Stimulated activated CD4-positive, alpha-beta T cell treated with anti-CD3 and anti-CD28 coated beads, Interleukin-1b, Interleukin-23, amount 100 ng/mL, for 4 hours (primary cell): Measurements from ENCODE around the gene PZP.

Experiments
- DNase-seq, 2 donors: peaks; one replicate each; pipeline ENCODE4 v3.0.0-alpha.2; 2020; ENCODE audit warnings: low read depth in 2 of 2

The PZP gene

DNA sequence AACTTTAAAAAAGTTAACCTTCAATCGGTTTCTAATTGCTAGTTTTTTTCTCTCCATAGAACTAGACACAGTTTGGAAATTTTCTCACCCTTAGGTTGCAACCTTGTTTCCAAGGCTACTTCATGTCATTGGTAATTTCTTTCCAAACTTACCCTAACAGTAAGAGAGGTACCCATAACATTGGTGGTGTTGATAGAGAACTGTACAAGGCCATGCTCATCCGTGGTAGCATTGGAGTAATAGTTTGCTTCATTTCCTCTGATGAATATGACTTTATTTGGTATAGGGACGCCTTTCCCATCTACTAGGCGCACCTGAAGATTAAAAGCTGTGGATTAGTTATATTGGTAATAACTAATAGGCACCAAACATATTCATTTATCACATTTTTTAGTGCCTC is 104.1 kb downstream of the PZP start:
- no peak for DNase-seq

DNA sequence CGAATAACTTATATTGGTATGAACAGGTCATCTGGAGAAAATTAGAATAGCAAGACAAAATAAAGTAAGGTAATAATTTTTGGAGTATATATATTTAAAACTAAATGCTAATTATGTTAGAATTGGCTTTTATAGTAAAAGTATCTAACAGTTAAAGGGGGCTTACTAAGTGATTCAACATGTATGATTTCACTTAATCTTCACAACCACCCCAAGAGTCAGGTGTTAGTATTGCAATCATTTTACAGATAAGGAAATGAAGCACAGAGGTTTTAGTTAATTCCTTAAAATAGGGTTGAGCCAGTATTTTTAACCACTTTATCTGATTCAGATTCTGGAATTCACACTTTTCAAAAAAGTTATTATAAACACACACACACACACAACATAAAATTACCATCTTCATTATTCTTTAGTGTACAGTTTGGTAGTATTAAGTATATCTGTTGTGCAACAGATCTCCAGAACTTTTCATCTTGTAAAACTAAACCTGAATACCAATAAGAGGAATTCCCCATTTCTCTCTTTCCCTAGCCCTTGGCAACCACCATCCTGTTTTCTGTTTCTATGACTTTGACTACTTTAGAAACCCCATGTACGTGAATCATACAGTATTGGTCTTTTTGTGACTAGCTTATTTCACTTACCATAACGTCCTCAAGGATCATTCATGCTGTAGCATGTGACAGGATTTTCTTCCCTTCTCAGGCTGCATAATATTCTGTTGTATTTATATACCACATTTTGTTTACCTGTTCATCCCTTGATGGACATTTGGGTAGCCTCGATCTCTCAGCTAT is 104.9 kb downstream of the PZP start:
- DNase-seq: no peak

DNA sequence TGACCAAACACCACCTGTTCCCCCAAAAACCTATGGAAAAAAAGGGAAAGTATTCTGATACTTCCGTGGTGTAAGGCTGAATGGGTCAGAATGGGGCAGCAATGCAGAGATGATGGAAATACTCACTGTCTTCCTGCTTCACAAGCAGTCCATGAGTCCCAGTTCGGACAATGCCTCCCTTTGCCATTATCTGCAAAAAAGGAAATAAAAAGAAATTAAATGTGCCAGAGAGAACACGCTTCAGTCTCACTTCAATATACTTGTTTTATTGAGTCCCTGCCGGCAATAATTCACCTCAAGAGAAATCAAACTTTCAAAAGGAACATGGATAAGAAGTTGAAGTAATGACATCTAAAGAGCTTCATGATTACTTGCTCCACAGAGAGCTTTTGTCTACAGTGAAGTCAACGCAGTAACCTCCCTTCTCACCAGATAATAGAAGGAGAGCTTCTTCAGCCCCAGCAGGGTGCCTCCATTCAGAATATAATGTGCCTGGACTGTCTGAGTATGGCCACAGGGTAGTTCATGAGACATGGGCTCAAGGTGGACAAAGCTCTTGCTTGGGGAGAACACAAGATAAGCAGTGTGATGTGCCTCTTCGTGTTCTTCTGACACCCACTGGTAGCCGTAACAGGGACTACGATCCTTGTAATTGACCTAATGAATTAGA is 107.0 kb downstream of the PZP start:
- no peak for DNase-seq

DNA sequence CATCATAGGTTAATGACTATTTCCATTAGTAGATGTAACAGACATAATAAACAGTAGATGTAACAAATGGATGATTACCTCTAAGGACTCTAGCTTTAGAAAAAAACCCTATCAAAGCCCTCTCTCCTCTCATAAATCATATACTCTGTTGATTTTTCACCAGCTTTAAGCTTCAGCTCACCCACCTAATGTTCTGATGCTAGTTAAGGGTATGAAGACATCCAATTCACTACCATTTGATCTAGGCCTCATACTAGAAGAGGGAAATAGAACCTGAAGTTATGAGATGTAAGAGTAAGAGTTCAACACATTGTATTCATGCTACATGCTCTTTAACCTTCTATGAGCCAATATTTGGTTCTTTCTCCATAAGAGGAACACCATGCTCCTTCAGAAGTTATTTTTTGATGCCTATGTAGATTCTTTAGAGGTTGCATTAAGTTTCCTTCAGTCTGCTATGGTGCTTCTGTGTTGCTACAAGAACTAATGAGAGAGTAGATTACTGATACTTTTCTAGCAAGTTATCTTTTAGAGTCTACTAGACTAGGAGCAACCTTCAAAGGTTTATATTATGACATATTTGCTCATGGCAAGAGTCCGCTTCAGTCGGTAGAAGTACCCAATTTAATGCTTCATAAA is 108.5 kb downstream of the PZP start:
- no peak for DNase-seq
